SKM-1 (cell line): ENCODE measurements around the gene IL17C.
"Not testable (repeated sequence)": the region's sequence is repeated elsewhere in the genome, so short reads cannot be mapped to it uniquely, and the experiment has no call there.

Experiments
- DNase-seq: peaks from one replicate; lab custom pipeline; 2025; ENCODE audit not compliant: unreplicated experiment; lab: John Stamatoyannopoulos, UW

The IL17C gene

GRCh38 chr16:88609426-88609825, 28.9 kb upstream of the IL17C start:
- not testable (repeated sequence) for DNase-seq

- DNase-seq = no peak
Observed at GRCh38 chr16:88610080-88610479, 28.3 kb upstream of the IL17C start.

GRCh38 chr16:88610909-88611812, 27.2 kb upstream of the IL17C start:
- DNase-seq = no peak

DNA sequence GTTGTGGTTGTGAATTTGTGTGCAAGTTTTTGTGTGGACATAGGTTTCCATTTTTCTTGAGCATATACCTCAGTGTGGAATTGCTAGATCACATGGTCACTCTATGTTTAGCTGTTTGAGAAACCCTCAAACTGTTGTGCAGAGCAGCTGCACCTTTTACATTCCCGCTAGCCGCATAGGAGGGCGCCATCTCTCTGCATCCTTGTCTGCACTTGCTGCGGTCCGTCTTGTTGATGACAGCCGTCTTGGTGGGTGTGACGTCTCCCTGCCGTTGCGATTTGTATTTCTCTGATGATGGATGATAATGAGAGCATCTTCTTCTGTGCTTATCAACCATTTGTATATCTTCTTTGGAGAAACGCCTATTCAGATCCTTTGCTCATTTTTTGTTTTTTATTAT, 25.1 kb upstream of the IL17C start:
- no peak for DNase-seq

- DNase-seq = no peak
Observed at GRCh38 chr16:88613911-88614817, 24.2 kb upstream of the IL17C start.

DNA sequence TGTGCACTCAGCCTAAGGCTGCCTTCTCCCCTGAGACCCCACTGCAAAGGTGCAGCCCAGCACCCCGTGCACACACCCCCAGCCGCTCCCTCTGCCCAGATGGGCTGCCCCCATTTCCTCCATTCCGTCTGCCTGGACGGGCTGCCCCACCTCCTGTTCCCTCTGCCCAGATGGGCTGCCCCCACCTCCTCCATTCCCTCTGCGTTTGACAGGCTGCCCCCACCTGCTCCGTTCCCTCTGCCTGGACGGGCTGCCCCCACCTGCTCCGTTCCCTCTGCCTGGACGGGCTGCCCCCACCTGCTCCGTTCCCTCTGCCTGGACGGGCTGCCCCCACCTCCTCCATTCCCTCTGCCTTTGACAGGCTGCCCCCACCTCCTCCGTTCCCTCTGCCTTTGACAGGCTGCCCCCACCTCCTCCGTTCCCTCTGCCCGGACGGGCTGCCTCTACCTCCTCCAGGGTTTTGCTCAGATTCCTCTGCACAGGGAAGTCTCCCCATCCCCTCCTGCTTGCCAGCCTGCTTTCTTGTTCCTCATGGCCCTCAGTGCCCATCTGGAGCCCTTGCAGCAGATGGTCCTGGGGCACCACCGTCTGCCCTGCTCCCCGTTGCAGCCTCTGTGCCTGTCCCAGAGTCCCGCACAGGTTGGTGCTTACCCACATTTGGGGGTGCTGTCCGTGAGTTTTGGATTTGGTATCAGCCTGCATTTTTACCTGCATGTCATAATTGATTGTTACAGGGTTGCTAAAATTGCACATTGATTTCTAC, 23.4 kb upstream of the IL17C start:
- DNase-seq = no peak

- DNase-seq = no peak
Observed at GRCh38 chr16:88616320-88616719, 22.1 kb upstream of the IL17C start.

- no peak for DNase-seq
Observed at GRCh38 chr16:88616736-88617135, 21.6 kb upstream of the IL17C start.

DNA sequence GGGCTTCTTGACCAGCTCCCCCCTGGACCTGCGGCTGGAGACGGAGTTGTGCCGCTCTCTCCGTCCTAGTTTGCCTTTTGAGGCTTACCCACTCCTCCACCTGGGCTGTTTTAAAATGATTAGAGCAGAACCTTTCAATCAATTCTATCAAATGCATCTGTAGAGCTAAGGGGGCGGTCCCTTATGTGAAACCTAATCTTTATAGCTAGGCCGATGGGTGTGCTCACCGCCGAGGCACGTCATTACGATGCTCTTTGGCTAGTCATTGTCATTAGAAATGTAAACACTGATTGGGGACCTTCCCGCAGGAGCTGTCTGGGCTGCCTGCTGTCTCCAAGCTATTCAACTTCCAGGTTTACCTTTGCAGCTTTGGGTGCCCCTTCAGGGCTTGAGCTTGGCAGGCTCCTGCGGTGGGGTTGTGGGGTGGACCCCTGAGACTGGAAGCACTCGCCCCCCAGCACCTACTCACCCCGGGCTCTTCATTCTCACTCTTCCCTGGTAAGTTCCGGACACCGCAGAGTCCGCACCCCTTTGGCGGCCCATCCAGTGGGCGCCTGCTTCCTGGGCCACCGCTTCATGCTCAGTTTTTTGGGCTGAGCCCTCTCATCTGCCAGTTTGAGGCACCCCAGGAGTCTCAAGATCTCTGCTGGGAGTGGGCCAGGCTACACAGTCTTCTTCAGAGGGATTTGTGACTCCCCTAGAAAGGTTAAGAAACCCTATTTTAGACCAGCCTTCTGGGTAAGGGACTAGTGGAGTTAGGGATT, 20.9 kb upstream of the IL17C start:
- no peak for DNase-seq

GRCh38 chr16:88618182-88618955, 20.0 kb upstream of the IL17C start:
- DNase-seq = no peak

GRCh38 chr16:88618956-88619667, 19.3 kb upstream of the IL17C start:
- DNase-seq = no peak

DNA sequence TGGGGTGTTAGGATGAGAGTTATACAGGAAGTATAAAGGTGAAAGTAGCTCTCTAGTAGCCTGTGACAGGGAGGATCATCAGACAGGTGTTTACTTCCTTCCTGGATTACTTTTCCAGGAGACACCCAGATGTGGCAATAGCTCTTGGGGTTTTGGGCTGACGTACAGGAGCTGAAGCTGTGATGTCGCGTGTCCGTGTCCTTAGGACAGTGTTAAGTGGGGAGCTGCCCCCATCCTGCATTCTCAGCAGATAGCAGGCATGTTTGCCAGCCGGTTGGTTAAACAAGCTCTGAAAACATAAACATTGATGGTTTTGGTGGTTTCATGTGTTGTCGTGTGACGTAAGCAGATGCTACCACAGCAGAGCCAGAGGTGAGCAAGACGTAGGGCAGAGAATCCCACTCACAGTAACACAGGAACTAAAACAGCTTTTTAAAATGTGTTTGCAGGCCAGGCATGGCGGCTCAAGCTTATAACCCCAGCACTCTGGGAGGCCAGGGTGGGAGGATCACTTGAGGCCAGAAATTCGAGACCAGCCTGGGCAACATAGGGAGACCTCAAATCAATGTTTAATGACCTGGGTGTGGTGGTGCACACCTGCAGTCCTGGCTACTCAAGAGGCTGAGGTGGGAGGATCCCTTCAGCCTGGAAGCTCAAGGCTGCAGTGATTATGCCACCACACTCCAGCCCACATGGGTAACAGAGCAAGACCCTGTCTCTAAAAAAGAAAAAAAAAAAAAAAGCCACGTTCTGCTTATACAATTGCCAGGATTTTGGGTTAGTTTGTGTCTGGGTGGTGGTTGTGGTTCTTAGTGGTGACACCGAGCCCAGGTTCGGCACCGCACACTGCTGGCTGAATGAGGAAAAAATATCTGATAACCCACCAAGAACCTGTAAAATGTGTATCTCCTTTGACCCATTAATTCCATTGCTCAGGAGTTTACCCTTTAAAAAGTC, 18.2 kb upstream of the IL17C start:
- no peak for DNase-seq

- no peak for DNase-seq
Observed at GRCh38 chr16:88622125-88622524, 16.2 kb upstream of the IL17C start.

- no peak for DNase-seq
Observed at GRCh38 chr16:88622866-88623265, 15.5 kb upstream of the IL17C start.

DNA sequence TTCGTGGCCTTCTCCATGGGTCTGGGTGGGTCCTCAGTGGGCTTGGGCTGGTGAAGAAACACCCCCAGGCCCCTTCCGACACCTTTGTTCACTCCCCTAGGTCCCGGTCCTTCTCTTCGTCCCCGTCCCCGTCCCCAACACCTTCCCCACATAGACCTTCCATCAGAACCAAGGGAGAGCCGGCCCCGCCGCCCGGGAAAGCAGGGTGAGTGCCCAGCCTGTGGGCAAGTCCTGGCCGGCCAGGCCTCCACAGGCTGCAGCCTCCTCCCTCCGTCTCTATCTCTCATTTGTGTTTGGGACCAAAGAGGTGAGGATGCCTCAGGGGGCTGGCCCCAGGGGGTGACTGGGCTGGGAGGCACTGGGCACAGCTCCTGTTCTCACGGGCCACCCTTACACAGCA, 14.5 kb upstream of the IL17C start:
- no peak for DNase-seq

- DNase-seq = no peak
Observed at GRCh38 chr16:88624481-88624880, 13.9 kb upstream of the IL17C start.

DNA sequence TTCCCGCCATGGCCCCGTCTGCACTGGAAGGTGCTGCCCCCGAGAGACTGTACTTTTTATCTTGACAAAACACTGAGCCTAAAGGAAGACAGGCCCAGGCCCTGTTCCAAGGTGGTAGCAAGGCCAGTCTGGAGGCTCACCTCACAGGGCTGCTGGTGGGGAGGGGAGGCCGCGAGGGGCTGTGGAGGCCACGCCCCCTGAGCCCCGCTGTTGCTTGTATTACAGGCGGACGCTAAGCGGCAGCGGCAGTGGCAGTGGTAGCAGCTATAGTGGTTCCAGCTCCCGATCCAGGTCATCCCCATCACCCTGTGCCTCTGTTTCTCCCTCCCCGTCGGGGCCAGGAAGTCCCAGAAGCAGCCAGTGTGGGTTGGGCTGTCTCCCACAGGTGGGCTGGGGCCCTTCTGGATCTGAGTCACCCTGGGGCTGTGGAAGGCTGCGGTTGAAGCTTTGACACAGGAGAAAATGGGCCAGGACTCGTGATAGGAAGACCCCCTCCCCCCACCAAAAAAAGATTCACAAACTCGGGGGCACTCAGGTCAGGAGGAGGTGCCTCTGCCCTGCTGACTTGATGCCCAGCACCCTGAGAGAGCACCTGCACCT, 13.3 kb upstream of the IL17C start:
- no peak for DNase-seq

GRCh38 chr16:88626646-88627045, 11.7 kb upstream of the IL17C start:
- no peak for DNase-seq
